ENCODE results near the gene ALKBH3. TPM values are rescaled to one million over a fixed set of nuclear protein-coding genes. Genes with fewer than 3 reads are reported as not detected.

Gene ALKBH3
- total and polyA plus RNA-seq, 4 experiments from 2014 or later: 34.1 to 49.8 (median 38.0) TPM

- H3K4me1 Mint-ChIP-seq: no peaks in the 10 kb centered on the region
- POLR2A ChIA-PET (ENCODE audit: partially characterized antibody): no interaction called here
- H3K4me1 ChIP-seq (ENCODE audit: insufficient read depth, low read length): no peaks in the 10 kb centered on the region
- H3K9me3 Mint-ChIP-seq: no peaks in the 10 kb centered on the region
- no peak overlapping the region for H3K27ac ChIP-seq (ENCODE audit: low read depth, low read length)
- no peak overlapping the region for H3K4me3 ChIP-seq (ENCODE audit: low read length in 2 of 2)
- H3K4me3 Mint-ChIP-seq: no peak overlapping the region
- H3K36me3 Mint-ChIP-seq: peaks cover 21 to 58% of the 10 kb centered on the region in 2 donors
- H3K36me3 ChIP-seq (ENCODE audit: insufficient read depth, low read length): no peaks in the 10 kb centered on the region
- H3K9me3 ChIP-seq (ENCODE audit: control insufficient read depth in 1 of 2, low read length in 2 of 2): no peaks in the 10 kb centered on the region
- intact Hi-C loops (cut with micrococcal nuclease): no loop called here
- H3K27me3 Mint-ChIP-seq: no peaks in the 10 kb centered on the region
- no peak overlapping the region for H3K27ac Mint-ChIP-seq
- H3K27me3 ChIP-seq (ENCODE audit: insufficient read depth, low read length): no peaks in the 10 kb centered on the region
- CTCF ChIA-PET (ENCODE audit: partially characterized antibody): interaction anchor here (0.8 to 1.4 kb wide), 3 partner anchors 10 to 15 kb away, joined by 3 read pairs; no protein-coding TSS in a partner anchor
- DNase-seq: no peak
Observed at GRCh38 chr11:43842021-43842420, 38.6 kb upstream of the ALKBH3 start.

GRCh38 chr11:43845816-43846215 lies 34.8 kb upstream of the ALKBH3 start:
- intact Hi-C loops (cut with micrococcal nuclease): no loop called here
- no peaks in the 10 kb centered on the region for H3K27me3 ChIP-seq (ENCODE audit: insufficient read depth, low read length)
- Mint-ChIP-seq H3K27me3 (no peaks in the 10 kb centered on the region), H3K4me3 (no peak overlapping the region), H3K27ac (no peak overlapping the region), H3K36me3 (peaks cover 5 to 27% of the 10 kb centered on the region in 2 donors), H3K4me1 (peaks cover 0 to 5% (median 4%) of the 10 kb centered on the region in 4 donors), H3K9me3 (no peaks in the 10 kb centered on the region)
- no peaks in the 10 kb centered on the region for H3K4me1 ChIP-seq (ENCODE audit: insufficient read depth, low read length)
- H3K36me3 ChIP-seq (ENCODE audit: insufficient read depth, low read length): no peaks in the 10 kb centered on the region
- POLR2A ChIA-PET (ENCODE audit: partially characterized antibody): no interaction called here
- H3K9me3 ChIP-seq (ENCODE audit: control insufficient read depth in 1 of 2, low read length in 2 of 2): no peaks in the 10 kb centered on the region
- no peak for DNase-seq
- CTCF ChIA-PET (ENCODE audit: partially characterized antibody): no interaction called here
- H3K27ac ChIP-seq (ENCODE audit: low read depth, low read length): no peak overlapping the region
- H3K4me3 ChIP-seq (ENCODE audit: low read length in 2 of 2): no peak overlapping the region

GRCh38 chr11:43852057-43852636 lies 28.5 kb upstream of the ALKBH3 start:
- Mint-ChIP-seq H3K9me3 (no peaks in the 10 kb centered on the region), H3K36me3 (peaks cover 5 to 8% of the 10 kb centered on the region in 2 donors), H3K4me1 (peaks cover 0 to 5% (median 4%) of the 10 kb centered on the region in 4 donors), H3K27me3 (no peaks in the 10 kb centered on the region), H3K27ac (no peak overlapping the region), H3K4me3 (no peak overlapping the region)
- H3K36me3 ChIP-seq (ENCODE audit: insufficient read depth, low read length): no peaks in the 10 kb centered on the region
- DNase-seq: peak in 4 of 5 donors; percentile 29 to 51 (median 40)
- ChIA-PET CTCF (ENCODE audit: partially characterized antibody) (interaction anchor here (0.7 to 2.2 kb wide), 11 partner anchors 8 to 244 kb away, joined by 3 to 15 read pairs (median 4); no protein-coding TSS in a partner anchor), POLR2A (ENCODE audit: partially characterized antibody) (interaction anchor here (1.3 kb wide), 1 partner anchor 29 kb away, joined by 4 read pairs; no protein-coding TSS in a partner anchor)
- H3K27me3 ChIP-seq (ENCODE audit: insufficient read depth, low read length): no peaks in the 10 kb centered on the region
- H3K9me3 ChIP-seq (ENCODE audit: control insufficient read depth in 1 of 2, low read length in 2 of 2): no peaks in the 10 kb centered on the region
- H3K27ac ChIP-seq (ENCODE audit: low read depth, low read length): no peak overlapping the region
- H3K4me3 ChIP-seq (ENCODE audit: low read length in 2 of 2): no peak overlapping the region
- intact Hi-C loops (cut with micrococcal nuclease): no loop called here
- H3K4me1 ChIP-seq (ENCODE audit: insufficient read depth, low read length): no peaks in the 10 kb centered on the region

- H3K4me3 ChIP-seq (ENCODE audit: low read length in 2 of 2): no peak overlapping the region
- no peak overlapping the region for H3K4me3 Mint-ChIP-seq
- H3K27ac Mint-ChIP-seq: no peak overlapping the region
Observed at GRCh38 chr11:43853781-43854180, 26.9 kb upstream of the ALKBH3 start.

GRCh38 chr11:43856993-43857392 lies 23.6 kb upstream of the ALKBH3 start:
- Histone ChIP-seq H3K4me3 (ENCODE audit: low read length in 2 of 2) (no peak overlapping the region), H3K27me3 (ENCODE audit: insufficient read depth, low read length) (no peaks in the 10 kb centered on the region), H3K9me3 (ENCODE audit: control insufficient read depth in 1 of 2, low read length in 2 of 2) (no peaks in the 10 kb centered on the region), H3K27ac (ENCODE audit: low read depth, low read length) (no peak overlapping the region), H3K36me3 (ENCODE audit: insufficient read depth, low read length) (no peaks in the 10 kb centered on the region), H3K4me1 (ENCODE audit: insufficient read depth, low read length) (no peaks in the 10 kb centered on the region)
- ChIA-PET POLR2A (ENCODE audit: partially characterized antibody) (no interaction called here), CTCF (ENCODE audit: partially characterized antibody) (no interaction called here)
- H3K4me1 Mint-ChIP-seq: no peaks in the 10 kb centered on the region
- intact Hi-C loops (cut with micrococcal nuclease): no loop called here
- no peak for DNase-seq
- H3K4me3 Mint-ChIP-seq: no peak overlapping the region
- H3K27me3 Mint-ChIP-seq: no peaks in the 10 kb centered on the region
- peaks cover 5 to 8% of the 10 kb centered on the region in 2 donors for H3K36me3 Mint-ChIP-seq
- H3K27ac Mint-ChIP-seq: no peak overlapping the region
- H3K9me3 Mint-ChIP-seq: peaks cover 0 to 3% (median 0%) of the 10 kb centered on the region in 8 donors

More at GRCh38 chr11:43853781-43854180, 26.9 kb upstream of the ALKBH3 start:
- no peaks in the 10 kb centered on the region for H3K9me3 ChIP-seq (ENCODE audit: control insufficient read depth in 1 of 2, low read length in 2 of 2)
- POLR2A ChIA-PET (ENCODE audit: partially characterized antibody): no interaction called here
- CTCF ChIA-PET (ENCODE audit: partially characterized antibody): interaction anchor here (1.1 to 1.4 kb wide), 2 partner anchors 14 to 28 kb away, joined by 3 to 4 read pairs; no protein-coding TSS in a partner anchor
- intact Hi-C loops (cut with micrococcal nuclease): no loop called here
- Mint-ChIP-seq H3K36me3 (peaks cover 5 to 8% of the 10 kb centered on the region in 2 donors), H3K4me1 (peaks cover 0 to 4% (median 4%) of the 10 kb centered on the region in 4 donors), H3K27me3 (no peaks in the 10 kb centered on the region), H3K9me3 (no peaks in the 10 kb centered on the region)
- DNase-seq: no peak
- no peak overlapping the region for H3K27ac ChIP-seq (ENCODE audit: low read depth, low read length)
- no peaks in the 10 kb centered on the region for H3K27me3 ChIP-seq (ENCODE audit: insufficient read depth, low read length)
- no peaks in the 10 kb centered on the region for H3K4me1 ChIP-seq (ENCODE audit: insufficient read depth, low read length)
- no peaks in the 10 kb centered on the region for H3K36me3 ChIP-seq (ENCODE audit: insufficient read depth, low read length)

GRCh38 chr11:43861141-43861540 lies 19.5 kb upstream of the ALKBH3 start:
- Mint-ChIP-seq H3K9me3 (peaks cover 0 to 3% (median 0%) of the 10 kb centered on the region in 8 donors), H3K27ac (no peak overlapping the region), H3K27me3 (peaks cover 1 to 7% of the 10 kb centered on the region in 2 donors), H3K36me3 (no peaks in the 10 kb centered on the region), H3K4me1 (no peaks in the 10 kb centered on the region), H3K4me3 (no peak overlapping the region)
- intact Hi-C loops (cut with micrococcal nuclease): no loop called here
- Histone ChIP-seq H3K27me3 (ENCODE audit: insufficient read depth, low read length) (no peaks in the 10 kb centered on the region), H3K4me1 (ENCODE audit: insufficient read depth, low read length) (no peaks in the 10 kb centered on the region), H3K4me3 (ENCODE audit: low read length in 2 of 2) (no peak overlapping the region), H3K27ac (ENCODE audit: low read depth, low read length) (no peak overlapping the region), H3K9me3 (ENCODE audit: control insufficient read depth in 1 of 2, low read length in 2 of 2) (no peaks in the 10 kb centered on the region), H3K36me3 (ENCODE audit: insufficient read depth, low read length) (no peaks in the 10 kb centered on the region)
- DNase-seq: no peak
- CTCF ChIA-PET (ENCODE audit: partially characterized antibody): no interaction called here
- POLR2A ChIA-PET (ENCODE audit: partially characterized antibody): no interaction called here

GRCh38 chr11:43866520-43866919 lies 14.1 kb upstream of the ALKBH3 start:
- no peak for DNase-seq
- no peaks in the 10 kb centered on the region for H3K36me3 Mint-ChIP-seq
- H3K4me3 Mint-ChIP-seq: no peak overlapping the region
- CTCF ChIA-PET (ENCODE audit: partially characterized antibody): interaction anchor here (3.5 kb wide), 1 partner anchor 15 kb away, joined by 14 read pairs; no protein-coding TSS in a partner anchor
- Histone ChIP-seq H3K27ac (ENCODE audit: low read depth, low read length) (no peak overlapping the region), H3K4me3 (ENCODE audit: low read length in 2 of 2) (no peak overlapping the region), H3K27me3 (ENCODE audit: insufficient read depth, low read length) (no peaks in the 10 kb centered on the region), H3K4me1 (ENCODE audit: insufficient read depth, low read length) (peaks cover 17% of the 10 kb centered on the region), H3K9me3 (ENCODE audit: control insufficient read depth in 1 of 2, low read length in 2 of 2) (no peaks in the 10 kb centered on the region), H3K36me3 (ENCODE audit: insufficient read depth, low read length) (no peaks in the 10 kb centered on the region)
- POLR2A ChIA-PET (ENCODE audit: partially characterized antibody): interaction anchor here (0.9 kb wide), 1 partner anchor 14 kb away, joined by 4 read pairs; the partner anchor contains the start of gene ALKBH3
- intact Hi-C loops (cut with micrococcal nuclease): loop anchor here (5.0 kb wide), 2 partner anchors 184 to 224 kb away; partner anchors contain the start of gene HSD17B12
- peaks cover 11 to 23% (median 17%) of the 10 kb centered on the region in 4 donors for H3K4me1 Mint-ChIP-seq
- peak overlapping the region in 1 of 7 donors; percentile 69 for H3K27ac Mint-ChIP-seq
- peaks cover 5 to 13% of the 10 kb centered on the region in 2 donors for H3K27me3 Mint-ChIP-seq
- peaks cover 0 to 2% (median 0%) of the 10 kb centered on the region in 8 donors for H3K9me3 Mint-ChIP-seq
